Activated CD4-positive, alpha-beta memory T cell treated with anti-CD3 and anti-CD28 coated beads for 36 hours (primary cell): Measurements from ENCODE around the gene LRMDA. TPM values are rescaled to one million over a fixed set of nuclear protein-coding genes. Genes with fewer than 3 reads are reported as not detected.

Experiments
- CTCF ChIA-PET: fragments of 350-600 bp; sonication (Branson Sonifier 250); formaldehyde crosslinking; loops from one replicate; lab custom pipeline; 2021; ENCODE audit warnings: antibody characterized with exemption, inconsistent platforms; lab: Charles Lee
- POLR2A ChIA-PET: fragments of 350-600 bp; sonication (Branson Sonifier 250); formaldehyde crosslinking; loops from one replicate; lab custom pipeline; 2021; ENCODE audit warnings: antibody characterized with exemption; lab: Charles Lee
- DNase-seq: peaks from one replicate; pipeline ENCODE4 v3.0.0-alpha.2; 2020
- H3K27ac Mint-ChIP-seq: one replicate; pipeline ENCODE4 v1.8.0; 2021; ENCODE audit warnings: mixed read lengths
- H3K27me3 Mint-ChIP-seq: one replicate; pipeline ENCODE4 v1.8.0; 2021; ENCODE audit warnings: mixed read lengths
- H3K36me3 Mint-ChIP-seq: one replicate; pipeline ENCODE4 v1.8.0; 2021; ENCODE audit warnings: mixed read lengths
- H3K4me1 Mint-ChIP-seq: one replicate; pipeline ENCODE4 v1.8.0; 2021; ENCODE audit warnings: low read depth, mixed read lengths
- H3K4me3 Mint-ChIP-seq: one replicate; pipeline ENCODE4 v1.8.0; 2021; ENCODE audit warnings: mild to moderate bottlenecking, mixed read lengths
- H3K9me3 Mint-ChIP-seq: one replicate; pipeline ENCODE4 v1.8.0; 2021; ENCODE audit warnings: mixed read lengths
- intact Hi-C: fragments of 100-400 bp; cut with micrococcal nuclease; formaldehyde crosslinking; loops from one replicate; pipeline ENCODE4 v1.15.1; 2023
- total RNA-seq, 2 experiments: library from RNA; stranded (reverse); gene quantifications; one replicate each; pipeline ENCODE4 v1.2.3, GENCODE V29; 2021

The LRMDA gene
- total RNA-seq, 2 experiments from 2014 or later: not detected

DNA sequence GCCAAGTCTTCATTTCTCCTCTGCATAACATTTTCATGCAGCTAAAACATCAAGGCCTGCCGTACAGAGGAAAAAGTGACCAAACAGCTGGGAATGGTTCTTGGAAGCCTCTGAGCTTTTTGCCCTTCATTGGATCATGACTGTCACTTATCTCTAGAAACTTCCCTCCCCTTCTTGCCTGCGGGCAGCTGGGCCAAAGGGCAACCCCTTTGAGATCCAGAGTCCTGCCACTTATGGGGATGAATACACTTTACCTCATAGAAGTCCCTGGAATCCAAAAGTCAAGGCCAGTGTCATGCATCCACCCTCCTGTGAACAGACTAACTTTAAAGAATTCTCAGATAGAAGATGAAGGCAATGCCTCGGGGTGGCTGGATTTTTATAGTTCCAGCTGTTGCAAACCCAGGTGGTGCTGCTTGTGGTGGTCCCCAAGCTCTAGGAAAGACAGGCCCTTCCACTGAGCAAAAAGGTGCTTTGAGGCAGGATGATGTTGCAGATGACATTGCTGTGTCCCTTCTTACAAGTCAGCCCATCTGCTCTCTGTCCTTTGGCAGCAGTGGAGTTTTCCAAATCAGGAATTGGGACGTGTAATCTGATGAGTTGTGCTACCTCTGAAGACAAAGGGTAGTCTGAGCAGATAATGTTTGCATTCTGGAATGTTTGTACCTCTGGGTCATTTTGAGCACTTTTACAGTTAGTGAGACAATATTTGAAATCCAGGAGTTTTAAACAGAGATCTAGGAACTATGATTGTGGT, 64.2 kb downstream of the LRMDA start:
- H3K27ac Mint-ChIP-seq: no peak overlapping the region
- no peaks in the 10 kb centered on the region for H3K9me3 Mint-ChIP-seq
- H3K36me3 Mint-ChIP-seq: no peaks in the 10 kb centered on the region
- no peak for DNase-seq
- intact Hi-C loops: no loop called here
- ChIA-PET CTCF (no interaction called here), POLR2A (no interaction called here)
- no peak overlapping the region for H3K4me3 Mint-ChIP-seq
- no peaks in the 10 kb centered on the region for H3K4me1 Mint-ChIP-seq
- H3K27me3 Mint-ChIP-seq: no peaks in the 10 kb centered on the region

DNA sequence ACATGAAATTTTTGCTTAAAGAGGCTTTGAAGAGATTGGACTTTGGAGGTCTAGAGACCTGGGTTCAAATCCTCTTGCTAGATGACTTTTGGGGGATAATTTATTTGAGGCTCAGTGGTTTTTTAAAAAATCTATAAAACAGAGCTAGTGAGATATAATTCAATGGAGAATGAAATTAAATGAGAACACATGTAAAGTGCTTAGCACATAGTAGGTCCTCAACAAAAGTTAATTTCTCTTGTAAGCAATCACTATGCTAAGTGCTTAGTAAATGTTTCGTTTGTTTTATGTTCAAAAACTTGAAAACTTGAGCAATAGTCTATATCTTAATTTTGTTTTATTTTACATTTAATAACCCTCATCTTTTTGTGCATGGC, 64.8 kb downstream of the LRMDA start:
- Mint-ChIP-seq H3K4me1 (no peaks in the 10 kb centered on the region), H3K9me3 (no peaks in the 10 kb centered on the region), H3K36me3 (no peaks in the 10 kb centered on the region), H3K27me3 (no peaks in the 10 kb centered on the region), H3K4me3 (no peak overlapping the region), H3K27ac (no peak overlapping the region)
- no peak for DNase-seq
- ChIA-PET POLR2A (no interaction called here), CTCF (no interaction called here)
- intact Hi-C loops: no loop called here

GRCh38 chr10:75497997-75498883, 66.8 kb downstream of the LRMDA start:
- CTCF ChIA-PET: no interaction called here
- Mint-ChIP-seq H3K4me3 (no peak overlapping the region), H3K4me1 (no peaks in the 10 kb centered on the region)

DNA sequence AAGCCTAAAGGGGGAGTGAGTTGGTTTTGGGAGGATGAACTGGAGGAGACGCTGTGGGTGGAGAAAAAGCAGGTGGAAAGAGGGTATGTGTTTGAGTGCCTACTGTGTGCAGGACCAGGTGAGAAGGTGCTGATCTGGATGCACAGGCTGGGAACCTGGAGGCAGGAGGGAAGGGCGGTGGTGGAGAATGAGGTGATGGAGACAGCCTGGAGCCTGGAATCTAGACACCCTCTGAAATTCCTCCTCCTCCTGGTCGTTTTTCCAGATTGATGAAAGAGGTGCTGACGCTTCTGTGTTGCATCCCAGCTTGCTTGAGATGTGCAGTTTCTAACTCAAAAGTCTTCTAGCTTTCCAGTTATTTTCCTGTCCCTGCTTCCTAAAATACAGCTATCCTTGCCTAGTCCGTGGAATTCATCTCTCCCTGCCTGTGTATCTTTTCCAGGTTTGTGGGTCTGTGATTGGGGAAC, 67.5 kb downstream of the LRMDA start:
- Mint-ChIP-seq H3K4me3 (no peak overlapping the region), H3K27me3 (peaks cover 2% of the 10 kb centered on the region), H3K4me1 (no peaks in the 10 kb centered on the region), H3K27ac (no peak overlapping the region), H3K9me3 (no peaks in the 10 kb centered on the region), H3K36me3 (no peaks in the 10 kb centered on the region)
- intact Hi-C loops: no loop called here
- DNase-seq: no peak
- ChIA-PET CTCF (no interaction called here), POLR2A (no interaction called here)

More at GRCh38 chr10:75497997-75498883, 66.8 kb downstream of the LRMDA start:
- no peaks in the 10 kb centered on the region for H3K36me3 Mint-ChIP-seq
- DNase-seq: no peak
- POLR2A ChIA-PET: no interaction called here
- H3K27ac Mint-ChIP-seq: no peak overlapping the region
- H3K9me3 Mint-ChIP-seq: no peaks in the 10 kb centered on the region
- H3K27me3 Mint-ChIP-seq: peaks cover 2% of the 10 kb centered on the region
- intact Hi-C loops: no loop called here

DNA sequence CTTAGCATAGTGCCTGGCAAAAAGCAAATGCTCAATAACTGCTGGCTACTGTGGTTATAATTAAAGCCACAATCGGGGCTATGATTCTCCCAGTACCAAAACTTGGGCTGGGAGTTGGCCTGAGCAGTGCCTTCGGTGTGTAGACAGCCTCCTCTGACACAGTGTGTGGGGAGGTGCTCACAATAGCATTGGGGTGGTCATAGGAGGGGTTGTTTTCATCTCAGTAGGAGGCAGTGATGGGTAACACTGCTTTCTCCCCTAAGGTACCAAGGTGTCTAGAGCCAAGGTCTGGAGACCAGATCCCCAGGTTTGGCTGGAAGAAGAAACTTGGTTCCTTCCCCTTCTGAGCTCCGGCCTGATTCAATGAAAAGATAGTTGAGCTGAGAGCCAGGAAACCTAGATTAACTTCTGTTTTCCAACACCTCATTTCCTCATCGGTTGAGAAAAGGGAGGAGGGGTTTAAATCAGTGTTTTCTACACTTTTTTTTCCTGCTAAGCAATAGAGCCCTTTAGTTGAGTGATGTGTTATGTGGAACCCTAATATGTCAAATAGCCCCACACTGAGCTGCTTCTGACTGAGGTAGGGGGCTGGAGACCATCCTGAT, 68.2 kb downstream of the LRMDA start:
- Mint-ChIP-seq H3K36me3 (no peaks in the 10 kb centered on the region), H3K4me3 (no peak overlapping the region), H3K27ac (no peak overlapping the region), H3K9me3 (no peaks in the 10 kb centered on the region), H3K4me1 (no peaks in the 10 kb centered on the region), H3K27me3 (peaks cover 2% of the 10 kb centered on the region)
- ChIA-PET POLR2A (no interaction called here), CTCF (no interaction called here)
- DNase-seq: no peak
- intact Hi-C loops: no loop called here

DNA sequence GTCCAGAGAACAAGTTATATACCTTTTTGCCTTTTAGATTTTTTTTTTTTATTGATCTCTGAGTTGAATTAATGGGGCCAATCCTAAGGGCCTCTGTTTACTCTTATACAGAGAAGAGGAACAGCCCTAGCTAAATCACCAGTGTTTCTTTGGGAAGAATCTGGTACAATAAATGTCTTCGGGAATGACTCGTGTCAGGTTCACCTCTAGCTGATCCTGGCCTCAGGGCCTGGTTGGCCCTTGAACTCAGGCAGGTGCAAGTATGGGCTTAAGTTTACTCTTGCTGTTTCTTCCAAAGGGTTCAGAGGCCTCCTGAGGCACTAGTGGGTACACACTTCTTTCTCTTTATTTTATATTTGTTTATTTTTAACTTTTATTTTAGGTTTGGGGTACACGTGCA, 71.0 kb downstream of the LRMDA start:
- intact Hi-C loops: no loop called here
- POLR2A ChIA-PET: no interaction called here
- no peaks in the 10 kb centered on the region for H3K36me3 Mint-ChIP-seq
- no peaks in the 10 kb centered on the region for H3K9me3 Mint-ChIP-seq
- no peak for DNase-seq
- peaks cover 7% of the 10 kb centered on the region for H3K27me3 Mint-ChIP-seq
- H3K27ac Mint-ChIP-seq: no peak overlapping the region
- no peak overlapping the region for H3K4me3 Mint-ChIP-seq
- CTCF ChIA-PET: no interaction called here
- no peaks in the 10 kb centered on the region for H3K4me1 Mint-ChIP-seq

DNA sequence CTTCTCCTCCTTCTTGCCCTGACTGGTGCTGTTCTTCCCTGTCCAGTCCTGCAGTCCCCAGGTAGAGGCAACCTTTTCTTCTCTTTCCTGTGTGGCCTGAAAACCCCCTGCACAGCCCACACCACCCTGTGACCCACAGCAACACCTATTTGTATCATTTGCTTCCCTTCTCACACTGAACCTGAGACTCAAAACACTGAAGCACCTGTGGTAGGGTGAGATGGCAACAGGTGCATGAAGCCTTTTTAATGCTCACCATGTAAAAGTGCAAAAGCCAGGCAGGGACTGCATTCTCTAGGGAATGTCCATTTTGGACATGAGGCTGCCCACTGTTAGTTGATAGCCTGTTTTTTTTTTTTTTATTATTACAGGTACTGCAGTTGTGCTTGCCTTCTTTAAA, 71.4 kb downstream of the LRMDA start:
- DNase-seq: no peak
- CTCF ChIA-PET: no interaction called here
- no peaks in the 10 kb centered on the region for H3K4me1 Mint-ChIP-seq
- no peak overlapping the region for H3K27ac Mint-ChIP-seq
- intact Hi-C loops: no loop called here
- POLR2A ChIA-PET: no interaction called here
- no peaks in the 10 kb centered on the region for H3K36me3 Mint-ChIP-seq
- H3K9me3 Mint-ChIP-seq: no peaks in the 10 kb centered on the region
- H3K4me3 Mint-ChIP-seq: no peak overlapping the region
- H3K27me3 Mint-ChIP-seq: peaks cover 7% of the 10 kb centered on the region

- no peak overlapping the region for H3K4me3 Mint-ChIP-seq
- H3K4me1 Mint-ChIP-seq: no peaks in the 10 kb centered on the region
- ChIA-PET CTCF (no interaction called here), POLR2A (no interaction called here)
- H3K27me3 Mint-ChIP-seq: peaks cover 8% of the 10 kb centered on the region
- DNase-seq: no peak
- no peaks in the 10 kb centered on the region for H3K9me3 Mint-ChIP-seq
- no peak overlapping the region for H3K27ac Mint-ChIP-seq
- intact Hi-C loops: no loop called here
- H3K36me3 Mint-ChIP-seq: no peaks in the 10 kb centered on the region
These were observed 73.9 kb downstream of the LRMDA start for GRCh38 chr10:75505293-75505692.

DNA sequence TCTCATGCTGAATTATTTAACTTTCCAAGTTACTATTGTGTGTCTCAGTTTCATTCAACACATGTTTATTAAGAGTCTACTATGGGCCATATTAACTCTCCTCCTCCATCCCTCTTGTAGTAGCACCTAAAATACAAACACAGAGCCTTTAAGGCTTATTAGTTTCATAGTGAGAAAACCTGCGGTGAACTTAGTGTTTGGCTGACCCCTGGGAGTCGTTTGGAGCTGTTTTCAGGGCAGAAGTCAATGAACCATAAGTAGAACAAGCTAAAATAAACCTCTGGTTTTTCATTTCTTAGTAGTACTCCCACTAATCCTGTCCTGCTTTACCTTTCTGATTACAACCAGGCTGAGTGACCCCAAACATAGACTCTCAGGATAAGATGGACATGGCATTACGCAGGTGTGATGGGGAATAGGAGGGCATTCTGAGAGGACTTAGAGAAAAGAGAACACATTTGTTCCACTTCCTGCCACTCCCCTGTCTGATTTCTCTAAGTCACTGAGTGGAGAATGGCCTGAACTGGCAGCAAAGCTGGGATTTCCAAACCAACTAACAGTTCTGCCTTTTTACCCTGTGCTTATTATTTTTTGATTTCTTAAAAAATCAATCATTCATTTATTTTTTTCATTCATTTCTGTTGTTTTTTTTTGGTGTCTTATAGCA, 74.5 kb downstream of the LRMDA start:
- ChIA-PET POLR2A (no interaction called here), CTCF (no interaction called here)
- Mint-ChIP-seq H3K9me3 (no peaks in the 10 kb centered on the region), H3K4me3 (no peak overlapping the region), H3K36me3 (no peaks in the 10 kb centered on the region), H3K27me3 (peaks cover 11% of the 10 kb centered on the region), H3K4me1 (no peaks in the 10 kb centered on the region), H3K27ac (no peak overlapping the region)
- DNase-seq: no peak
- intact Hi-C loops: no loop called here

GRCh38 chr10:75506930-75507329, 75.5 kb downstream of the LRMDA start:
- Mint-ChIP-seq H3K4me1 (no peaks in the 10 kb centered on the region), H3K27ac (no peak overlapping the region), H3K36me3 (no peaks in the 10 kb centered on the region), H3K27me3 (peaks cover 11% of the 10 kb centered on the region), H3K9me3 (no peaks in the 10 kb centered on the region), H3K4me3 (no peak overlapping the region)
- CTCF ChIA-PET: no interaction called here
- POLR2A ChIA-PET: no interaction called here
- intact Hi-C loops: no loop called here
- DNase-seq: no peak

DNA sequence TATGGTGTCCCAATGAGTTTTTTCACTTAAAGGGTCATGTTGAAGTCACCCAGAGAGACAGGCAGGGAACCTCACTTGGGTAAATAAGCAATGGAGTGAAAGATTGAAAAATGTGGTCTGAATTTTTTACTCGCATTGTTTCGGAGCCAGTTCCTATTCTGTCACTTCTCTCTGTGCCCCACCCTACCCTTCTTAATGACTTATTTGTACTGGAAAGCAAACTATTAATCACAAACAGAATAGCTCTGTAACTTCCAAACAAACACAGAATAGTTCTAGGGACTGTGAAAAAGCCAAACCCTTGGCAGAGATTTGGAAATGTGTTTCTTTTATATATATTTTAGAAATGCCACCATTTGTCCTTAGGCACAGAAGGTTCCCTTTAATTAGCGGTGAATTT, 76.0 kb downstream of the LRMDA start:
- no peaks in the 10 kb centered on the region for H3K36me3 Mint-ChIP-seq
- H3K4me3 Mint-ChIP-seq: no peak overlapping the region
- intact Hi-C loops: no loop called here
- no peaks in the 10 kb centered on the region for H3K4me1 Mint-ChIP-seq
- CTCF ChIA-PET: no interaction called here
- peaks cover 12% of the 10 kb centered on the region for H3K27me3 Mint-ChIP-seq
- H3K9me3 Mint-ChIP-seq: no peaks in the 10 kb centered on the region
- H3K27ac Mint-ChIP-seq: no peak overlapping the region
- POLR2A ChIA-PET: no interaction called here
- DNase-seq: no peak

GRCh38 chr10:75508239-75508813, 76.9 kb downstream of the LRMDA start:
- Mint-ChIP-seq H3K36me3 (no peaks in the 10 kb centered on the region), H3K4me1 (no peaks in the 10 kb centered on the region), H3K27me3 (peaks cover 10% of the 10 kb centered on the region), H3K27ac (no peak overlapping the region), H3K9me3 (no peaks in the 10 kb centered on the region), H3K4me3 (no peak overlapping the region)
- DNase-seq: no peak
- ChIA-PET POLR2A (no interaction called here), CTCF (no interaction called here)
- intact Hi-C loops: no loop called here
